Colon (tissue), 2 donors: Measurements from ENCODE around the gene MRFAP1L1.

Experiments
- FAIRE-seq: peaks from 2 replicates; lab custom pipeline; 2012; peaks lifted over from hg19 to GRCh38; lab: Jason Lieb, UNC
- donor health status: control.
- donor health status: control.

Gene MRFAP1L1

GRCh38 chr4:6733358-6734164 is 23.9 kb upstream of the MRFAP1L1 start:
- FAIRE-seq = no peak

GRCh38 chr4:6732441-6733357 is 23.0 kb upstream of the MRFAP1L1 start:
- FAIRE-seq = no peak

GRCh38 chr4:6731780-6732179 is 22.1 kb upstream of the MRFAP1L1 start:
- no peak for FAIRE-seq

- no peak for FAIRE-seq
Measured at GRCh38 chr4:6731318-6731675, 21.6 kb upstream of the MRFAP1L1 start.

GRCh38 chr4:6730603-6731317 is 21.1 kb upstream of the MRFAP1L1 start:
- FAIRE-seq = no peak

- no peak for FAIRE-seq
Measured at GRCh38 chr4:6728320-6729029, 18.8 kb upstream of the MRFAP1L1 start.

GRCh38 chr4:6727943-6728250 is 18.2 kb upstream of the MRFAP1L1 start:
- no peak for FAIRE-seq

- FAIRE-seq = no peak
Measured at GRCh38 chr4:6727081-6727942, 17.6 kb upstream of the MRFAP1L1 start.

GRCh38 chr4:6725427-6725961 is 15.8 kb upstream of the MRFAP1L1 start:
- FAIRE-seq = peak; percentile 21

GRCh38 chr4:6724421-6725111 is 14.9 kb upstream of the MRFAP1L1 start:
- FAIRE-seq = no peak

- no peak for FAIRE-seq
Measured at GRCh38 chr4:6723851-6724250, 14.2 kb upstream of the MRFAP1L1 start.

GRCh38 chr4:6722891-6723290 is 13.2 kb upstream of the MRFAP1L1 start:
- FAIRE-seq = no peak

- FAIRE-seq = no peak
Measured at GRCh38 chr4:6721121-6721520, 11.5 kb upstream of the MRFAP1L1 start.

- no peak for FAIRE-seq
Measured at GRCh38 chr4:6720202-6720699, 10.6 kb upstream of the MRFAP1L1 start.

GRCh38 chr4:6719611-6720179 is 10.0 kb upstream of the MRFAP1L1 start:
- FAIRE-seq = no peak

- no peak for FAIRE-seq
Measured at GRCh38 chr4:6718932-6719610, 9.4 kb upstream of the MRFAP1L1 start.

GRCh38 chr4:6716958-6717655 is 7.4 kb upstream of the MRFAP1L1 start:
- FAIRE-seq = no peak
